Aorta (tissue), 5 donors: ENCODE results near the gene DNAJA4. TPM values are rescaled to one million over a fixed set of nuclear protein-coding genes. Genes with fewer than 3 reads are reported as not detected.

Source experiments
- ATAC-seq: fragments of 200-7000 bp; cut with Tn5 transposase; one replicate; pipeline ENCODE4 v1.9.1; 2022; ENCODE audit warnings: moderate library complexity; ENCODE audit not compliant: low FRiP score
- DNase-seq, 2 donors: peaks; one replicate each; pipeline ENCODE4 v3.0.0-alpha.2; 2020
- H3K27ac ChIP-seq, 2 donors: one replicate each; pipeline ENCODE4 v1.5.1; 2013; ENCODE audit warnings: low read length in 2 of 2, mild to moderate bottlenecking in 2 of 2, moderate library complexity in 2 of 2, control low read depth in 1 of 2, inconsistent platforms in 1 of 2, low read depth in 1 of 2
- H3K27me3 ChIP-seq, 2 donors: one replicate each; pipeline ENCODE4 v1.6.1; 2013; ENCODE audit warnings: control low read depth in 1 of 2, low read length in 1 of 2, mild to moderate bottlenecking in 1 of 2, moderate library complexity in 1 of 2; ENCODE audit not compliant: insufficient read depth in 2 of 2, control insufficient read depth in 1 of 2
- H3K36me3 ChIP-seq, 2 donors: one replicate each; pipeline ENCODE4 v1.6.1; 2013; ENCODE audit warnings: control low read depth in 1 of 2, low read length in 1 of 2, mild to moderate bottlenecking in 1 of 2; ENCODE audit not compliant: insufficient read depth in 2 of 2, control insufficient read depth in 1 of 2
- H3K4me1 ChIP-seq, 2 donors: one replicate each; pipeline ENCODE4 v1.6.1; 2013; ENCODE audit warnings: low read length in 2 of 2, control low read depth in 1 of 2, mild to moderate bottlenecking in 1 of 2, moderate library complexity in 1 of 2; ENCODE audit not compliant: insufficient read depth in 2 of 2, control insufficient read depth in 1 of 2
- H3K4me3 ChIP-seq, 2 donors: one replicate each; pipeline ENCODE4 v1.5.1; 2013; ENCODE audit warnings: low read length in 2 of 2, control low read depth in 1 of 2, mild to moderate bottlenecking in 1 of 2
- H3K9me3 ChIP-seq: one replicate; pipeline ENCODE4 v1.6.1; 2013; ENCODE audit warnings: mild to moderate bottlenecking, low read length; ENCODE audit not compliant: control insufficient read depth
- WGBS, 2 donors: extraction: QIAGEN DNeasy Blood & Tissue Kit; methylation state at CpG; one replicate each; pipeline ENCODE4 v1.1.7; 2013; 5-methylcytosine and 5-hydroxymethylcytosine counted together
- intact Hi-C, 2 donors: fragments of 100-400 bp; cut with DNase I; formaldehyde crosslinking; loops; one replicate each; pipeline versions ENCODE4 v1.14.2 to v1.15.0; 2022
- polyA plus RNA-seq, 2 donors: library from polyadenylated mRNA; stranded (reverse); fragments of 200-250 nt; gene quantifications; one replicate each; pipeline ENCODE4 v1.2.3, GENCODE V29; 2013
- total RNA-seq, 2 donors: library from RNA; stranded (reverse); fragmentation: NEBNext Ultra II Directional; extraction: Animal tissue kit (Norgen Biotek cat#: 25700); gene quantifications; one replicate each; pipeline ENCODE4 v1.2.1, GENCODE V29; 2021
- donor health status: healthy with polysubstance abuse.
- donor health status: Bipolar disorder and iron deficiency.
- donor health status: DM: no; HTN: no; CAD: no.
- donor health status: DM: no; HTN: no; CAD: no.
- donor health status: DM: yes; HTN: yes; CAD: no.

The DNAJA4 gene
- total and polyA plus RNA-seq, 4 donors: 12.0 to 53.0 (median 18.6) TPM

DNA sequence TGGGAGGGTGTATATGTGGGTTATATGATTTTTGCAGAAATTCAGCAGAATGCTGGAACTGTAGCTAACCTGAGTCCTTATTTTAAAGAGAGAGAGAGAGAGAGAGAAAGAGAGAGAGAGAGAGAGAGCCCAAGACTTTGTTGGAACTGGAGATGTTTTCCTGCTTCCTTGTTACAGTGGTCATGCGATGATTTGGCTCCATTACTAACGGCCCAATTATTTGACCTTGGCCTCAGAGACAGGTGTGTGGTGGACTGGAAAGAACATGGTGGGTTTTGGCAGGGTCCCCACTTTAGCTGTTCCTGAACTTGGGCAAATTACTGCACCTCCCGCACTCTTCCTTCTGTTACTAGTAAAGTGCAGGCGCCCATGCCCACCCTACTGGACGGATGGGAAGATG lies 15.2 kb upstream of the DNAJA4 start:
- ATAC-seq: no peak
- no peak overlapping the region for H3K27ac ChIP-seq
- intact Hi-C loops: no loop called here

DNA sequence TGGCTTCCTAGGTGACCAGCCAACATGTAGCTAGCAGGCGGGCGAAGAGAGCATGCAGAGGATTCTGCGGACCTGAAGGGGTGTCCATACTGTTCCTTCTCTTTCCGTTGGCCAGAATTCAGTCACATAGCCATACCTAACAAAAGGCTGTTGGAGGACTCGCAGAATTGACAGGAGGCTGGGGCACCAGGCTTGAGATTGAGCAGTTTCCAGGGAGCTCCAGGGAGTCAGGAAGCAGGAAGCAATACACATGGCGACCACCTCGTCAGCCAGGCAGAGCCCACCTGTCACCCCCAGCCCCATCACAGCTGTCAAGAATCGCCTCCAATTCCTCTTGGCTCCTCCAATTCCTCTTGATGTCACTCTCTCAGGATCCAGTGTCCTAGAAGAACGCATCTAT lies 13.2 kb upstream of the DNAJA4 start:
- intact Hi-C loops: no loop called here
- ATAC-seq: no peak
- no peak overlapping the region for H3K4me3 ChIP-seq
- no peaks in the 10 kb centered on the region for H3K4me1 ChIP-seq
- H3K9me3 ChIP-seq: no peaks in the 10 kb centered on the region
- peak in 1 of 2 donors; percentile 21 for DNase-seq
- H3K27ac ChIP-seq: no peak overlapping the region
- 75% methylated on average over 9 of the region's 9 CpGs for WGBS, 2 donors
- H3K36me3 ChIP-seq: no peaks in the 10 kb centered on the region
- H3K27me3 ChIP-seq: no peaks in the 10 kb centered on the region

More for the DNA sequence above, 15.2 kb upstream of the DNAJA4 start:
- Histone ChIP-seq H3K27me3 (no peaks in the 10 kb centered on the region), H3K4me1 (no peaks in the 10 kb centered on the region), H3K36me3 (no peaks in the 10 kb centered on the region), H3K9me3 (no peaks in the 10 kb centered on the region), H3K4me3 (no peak overlapping the region)
- 92% methylated on average over 5 of the region's 5 CpGs for WGBS, 2 donors
- DNase-seq: peak in 1 of 2 donors; percentile 17

DNA sequence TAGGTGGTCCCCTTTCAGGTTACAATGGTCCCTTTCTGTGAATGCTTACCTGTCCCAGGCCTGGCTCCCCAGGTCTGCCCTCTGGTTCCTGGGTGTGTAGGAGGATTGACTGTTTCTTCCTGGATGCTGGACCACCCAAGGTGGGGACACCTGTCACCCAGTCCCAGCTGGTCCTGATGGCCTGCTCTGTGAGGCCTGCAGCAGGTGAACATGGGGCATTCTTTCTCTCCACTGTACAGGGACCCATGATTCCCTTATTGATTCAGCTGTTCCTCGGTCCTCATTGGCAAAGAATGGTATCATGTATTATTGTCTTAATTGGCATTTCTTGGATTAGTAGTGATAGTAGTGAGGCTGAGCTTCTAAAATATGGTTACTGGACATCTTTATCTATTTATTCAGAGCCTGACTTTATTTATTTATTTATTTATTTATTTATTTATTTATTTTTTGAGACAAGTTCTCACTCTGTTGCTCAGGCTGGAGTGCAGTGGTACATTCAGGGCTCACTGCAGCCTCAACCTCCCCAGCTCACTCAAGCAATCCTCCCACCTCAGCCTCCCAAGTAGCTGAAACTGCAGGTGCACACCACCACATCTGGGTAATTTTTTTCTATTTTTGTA lies 8.8 kb upstream of the DNAJA4 start:
- no peaks in the 10 kb centered on the region for H3K4me1 ChIP-seq
- ATAC-seq: no peak
- intact Hi-C loops: no loop called here

DNA sequence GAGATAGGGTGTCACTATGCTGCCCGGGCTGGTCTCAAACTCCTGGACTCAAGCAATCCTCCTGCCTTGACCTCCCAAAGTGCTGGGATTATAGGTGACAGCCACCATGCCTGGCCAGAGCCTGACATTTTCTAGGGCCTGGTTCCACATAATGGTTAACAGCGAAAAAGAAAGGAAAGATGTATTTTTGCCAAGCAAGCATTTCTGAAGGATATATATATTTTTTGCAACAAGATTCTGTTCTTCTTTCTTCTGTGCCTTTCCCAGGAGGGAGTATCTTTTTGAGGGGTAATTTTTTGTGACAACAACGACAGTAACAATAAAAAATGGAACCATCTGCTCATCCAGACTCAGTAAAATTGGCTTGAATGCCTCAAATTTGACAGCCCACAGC lies 8.3 kb upstream of the DNAJA4 start:
- DNase-seq (no peak), ATAC-seq (no peak)
- Histone ChIP-seq H3K36me3 (no peaks in the 10 kb centered on the region), H3K9me3 (no peaks in the 10 kb centered on the region), H3K4me1 (no peaks in the 10 kb centered on the region), H3K27me3 (no peaks in the 10 kb centered on the region), H3K4me3 (no peak overlapping the region), H3K27ac (no peak overlapping the region)
- WGBS, 2 donors: 91 to 92% methylated on average over 3 of the region's 3 CpGs
- intact Hi-C loops: no loop called here

More for the DNA sequence above, 8.8 kb upstream of the DNAJA4 start:
- WGBS, 2 donors: 85 to 93% methylated on average over 1 of the region's 1 CpG
- Histone ChIP-seq H3K27me3 (no peaks in the 10 kb centered on the region), H3K27ac (no peak overlapping the region), H3K9me3 (no peaks in the 10 kb centered on the region), H3K4me3 (no peak overlapping the region), H3K36me3 (no peaks in the 10 kb centered on the region)
- DNase-seq: no peak

DNA sequence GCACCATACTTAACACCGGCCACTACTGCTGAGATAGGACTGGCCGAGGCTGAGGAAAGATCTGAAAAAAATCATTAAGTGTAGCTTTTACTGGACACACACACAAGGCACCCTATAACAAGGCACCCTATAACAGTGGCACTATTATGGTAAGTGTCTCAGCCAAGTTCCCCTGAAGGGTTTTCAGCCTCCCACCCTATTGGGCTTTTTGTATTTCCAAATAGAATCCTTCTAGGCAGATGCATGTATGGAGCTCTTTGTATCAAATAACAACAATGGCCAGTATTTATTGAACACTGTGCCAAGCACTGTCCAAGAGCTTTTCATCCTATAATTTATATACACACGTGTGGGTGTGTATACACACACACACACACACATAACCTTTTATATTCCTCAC lies 6.7 kb upstream of the DNAJA4 start:
- DNase-seq (no peak), ATAC-seq (no peak)
- Histone ChIP-seq H3K27me3 (no peaks in the 10 kb centered on the region), H3K4me1 (no peaks in the 10 kb centered on the region), H3K4me3 (no peak overlapping the region), H3K9me3 (no peaks in the 10 kb centered on the region), H3K36me3 (no peaks in the 10 kb centered on the region), H3K27ac (no peak overlapping the region)
- WGBS, 2 donors: 85 to 86% methylated on average over 3 of the region's 3 CpGs
- intact Hi-C loops: no loop called here

DNA sequence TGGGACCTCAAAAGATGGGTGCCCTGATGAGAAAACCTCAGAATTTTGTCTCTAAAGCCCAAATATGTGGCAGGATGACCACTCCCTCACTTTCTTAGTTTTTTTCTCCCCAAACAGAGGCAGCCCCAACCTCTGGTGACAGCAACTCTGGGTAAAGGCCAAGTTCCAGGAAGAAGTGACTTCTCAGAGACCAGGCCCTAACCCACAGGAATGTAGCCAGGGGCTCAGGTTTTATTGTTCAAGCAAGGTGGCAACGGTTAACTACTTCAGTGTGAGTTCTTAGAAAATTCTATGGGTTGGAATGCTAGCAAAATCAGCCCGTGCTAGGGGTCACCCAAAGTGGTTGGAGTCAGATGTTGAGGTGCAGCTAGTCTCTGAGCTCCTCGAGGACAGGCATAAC lies 5.1 kb upstream of the DNAJA4 start:
- Histone ChIP-seq H3K27ac (no peak overlapping the region), H3K9me3 (no peaks in the 10 kb centered on the region), H3K4me1 (no peaks in the 10 kb centered on the region), H3K4me3 (no peak overlapping the region), H3K27me3 (no peaks in the 10 kb centered on the region), H3K36me3 (no peaks in the 10 kb centered on the region)
- 91 to 92% methylated on average over 3 of the region's 3 CpGs for WGBS, 2 donors
- DNase-seq (peak in 1 of 2 donors; percentile 5), ATAC-seq (no peak)
- intact Hi-C loops: no loop called here

DNA sequence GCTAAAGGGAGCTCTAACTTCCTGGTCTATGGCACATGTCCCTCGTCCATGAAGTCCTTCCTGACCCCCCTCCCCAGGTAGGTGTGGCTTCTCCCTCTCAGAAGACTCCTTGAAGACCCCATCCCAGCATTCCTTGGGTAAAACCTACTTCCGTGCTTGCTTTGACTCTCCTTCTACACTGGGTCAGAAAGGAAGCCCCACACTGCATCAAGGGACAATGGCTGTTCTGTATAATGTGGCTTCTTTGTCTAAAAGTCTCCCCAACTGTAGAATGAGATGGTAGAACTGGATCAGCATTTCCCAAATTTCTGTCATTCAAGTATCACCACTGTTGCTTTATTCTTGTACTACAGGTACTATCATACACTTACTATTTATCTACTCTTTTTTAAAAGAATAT lies 3.9 kb upstream of the DNAJA4 start:
- no peak overlapping the region for H3K27ac ChIP-seq
- DNase-seq (no peak), ATAC-seq (no peak)
- H3K4me1 ChIP-seq: no peaks in the 10 kb centered on the region
- no peaks in the 10 kb centered on the region for H3K9me3 ChIP-seq
- 69 to 70% methylated on average over 2 of the region's 2 CpGs for WGBS, 2 donors
- no peaks in the 10 kb centered on the region for H3K27me3 ChIP-seq
- intact Hi-C loops: loop anchor here in 1 of 2 donors (10.0 kb wide), 1 partner anchor 174 kb away; the partner anchor contains the start of gene IREB2
- no peaks in the 10 kb centered on the region for H3K36me3 ChIP-seq
- H3K4me3 ChIP-seq: no peak overlapping the region

DNA sequence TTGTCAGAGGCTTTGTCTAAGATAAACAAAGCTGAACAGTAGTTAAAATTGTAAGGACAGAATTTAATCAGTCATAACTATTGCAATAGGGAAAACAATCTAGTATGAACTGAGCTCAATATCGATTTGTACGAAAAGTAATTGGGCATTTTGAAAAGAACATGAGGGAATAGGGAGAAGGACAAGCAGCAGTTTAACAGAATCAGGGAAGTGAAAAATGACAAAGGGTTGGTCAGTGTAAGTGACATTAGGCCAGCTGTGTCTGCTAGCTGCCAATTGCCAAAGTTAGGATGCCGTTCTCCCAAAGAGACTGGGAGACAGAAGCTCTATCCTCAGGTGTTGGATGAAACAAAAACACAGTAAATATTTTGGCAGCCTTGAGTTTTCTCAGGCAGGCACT lies 3.3 kb upstream of the DNAJA4 start:
- no peaks in the 10 kb centered on the region for H3K4me1 ChIP-seq
- no peak for ATAC-seq
- 76 to 78% methylated on average over 3 of the region's 3 CpGs for WGBS, 2 donors

DNA sequence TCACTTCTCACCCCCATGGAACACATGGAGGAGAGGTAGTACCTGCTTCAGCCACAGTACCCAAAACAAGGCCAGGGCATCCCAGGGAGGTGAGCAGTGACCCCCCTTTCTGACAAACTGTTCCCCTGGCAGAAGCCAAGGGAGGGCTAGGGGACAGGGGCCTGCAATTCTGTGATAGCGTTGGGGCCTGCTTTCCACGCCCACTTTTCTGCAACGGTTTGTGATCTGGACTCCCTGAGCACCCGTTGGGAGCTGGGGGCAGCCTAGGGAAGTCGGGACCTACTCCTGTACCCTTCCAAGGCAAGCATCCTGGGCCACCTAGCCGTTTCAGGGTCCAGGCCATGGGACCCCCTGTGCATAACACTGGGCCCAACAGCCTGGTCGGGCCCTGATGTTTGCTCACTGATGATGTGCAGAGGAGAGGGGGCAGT lies 996 bp upstream of the DNAJA4 start:
- Histone ChIP-seq H3K36me3 (no peaks in the 10 kb centered on the region), H3K27ac (no peak overlapping the region), H3K4me3 (no peak overlapping the region), H3K4me1 (no peaks in the 10 kb centered on the region), H3K27me3 (no peaks in the 10 kb centered on the region), H3K9me3 (no peaks in the 10 kb centered on the region)
- ATAC-seq (no peak), DNase-seq (peak in 1 of 2 donors; percentile 61)
- intact Hi-C loops: loop anchor here in 1 of 2 donors (10.0 kb wide), 1 partner anchor 171 kb away; the partner anchor contains the start of gene IREB2
- 90 to 95% methylated on average over 7 of the region's 7 CpGs for WGBS, 2 donors

More for the DNA sequence above, 3.3 kb upstream of the DNAJA4 start:
- intact Hi-C loops: loop anchor here in 1 of 2 donors (10.0 kb wide), 1 partner anchor 174 kb away; the partner anchor contains the start of gene IREB2
- no peak for DNase-seq
- no peak overlapping the region for H3K27ac ChIP-seq
- H3K27me3 ChIP-seq: no peaks in the 10 kb centered on the region
- H3K9me3 ChIP-seq: no peaks in the 10 kb centered on the region
- H3K36me3 ChIP-seq: no peaks in the 10 kb centered on the region
- H3K4me3 ChIP-seq: no peak overlapping the region
